Measurements from ENCODE around the gene CPZ.

DNA sequence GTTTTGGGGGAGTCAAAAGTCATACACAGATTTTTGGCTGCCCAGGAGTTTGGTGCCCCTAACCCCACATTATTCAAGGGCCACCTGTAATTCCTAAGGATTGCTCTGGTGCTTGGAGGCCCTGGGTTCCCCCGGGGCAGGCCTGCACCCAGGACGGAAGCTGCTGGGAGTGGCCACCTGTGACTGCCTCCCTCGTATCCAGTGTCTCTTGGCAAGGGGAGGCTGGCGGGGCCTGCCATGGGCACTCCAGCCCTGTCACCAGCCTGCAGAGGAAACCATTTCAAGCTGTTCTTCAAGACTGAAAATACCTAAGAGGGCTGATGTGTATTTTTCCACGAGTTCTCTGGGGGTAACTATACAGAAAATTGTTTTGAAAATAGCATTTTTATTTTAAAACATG lies 36.8 kb upstream of the CPZ start:
- TF ChIP-seq, protein P1, sequence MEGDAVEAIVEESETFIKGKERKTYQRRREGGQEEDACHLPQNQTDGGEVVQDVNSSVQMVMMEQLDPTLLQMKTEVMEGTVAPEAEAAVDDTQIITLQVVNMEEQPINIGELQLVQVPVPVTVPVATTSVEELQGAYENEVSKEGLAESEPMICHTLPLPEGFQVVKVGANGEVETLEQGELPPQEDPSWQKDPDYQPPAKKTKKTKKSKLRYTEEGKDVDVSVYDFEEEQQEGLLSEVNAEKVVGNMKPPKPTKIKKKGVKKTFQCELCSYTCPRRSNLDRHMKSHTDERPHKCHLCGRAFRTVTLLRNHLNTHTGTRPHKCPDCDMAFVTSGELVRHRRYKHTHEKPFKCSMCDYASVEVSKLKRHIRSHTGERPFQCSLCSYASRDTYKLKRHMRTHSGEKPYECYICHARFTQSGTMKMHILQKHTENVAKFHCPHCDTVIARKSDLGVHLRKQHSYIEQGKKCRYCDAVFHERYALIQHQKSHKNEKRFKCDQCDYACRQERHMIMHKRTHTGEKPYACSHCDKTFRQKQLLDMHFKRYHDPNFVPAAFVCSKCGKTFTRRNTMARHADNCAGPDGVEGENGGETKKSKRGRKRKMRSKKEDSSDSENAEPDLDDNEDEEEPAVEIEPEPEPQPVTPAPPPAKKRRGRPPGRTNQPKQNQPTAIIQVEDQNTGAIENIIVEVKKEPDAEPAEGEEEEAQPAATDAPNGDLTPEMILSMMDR (optimal IDR thresholded peaks at IDR 0.05 in 1 of 3, IDR thresholded peaks at IDR 0.05 in 1 of 3, conservative IDR thresholded peaks at IDR 0.05 in 1 of 3; ENCODE audit: extremely low read depth in 1 of 3, insufficient read depth in 2 of 3, low read length in 3 of 3), result no peak
- no peak for TF ChIP-seq EZH2 (IDR thresholded peaks at IDR 0.05; ENCODE audit: low read length)
